HepG2 (cell line): ENCODE measurements around the gene UPF3A. TPM values are rescaled to one million over a fixed set of nuclear protein-coding genes. Genes with fewer than 3 reads are reported as not detected.

ENCODE experiments used
- ATAC-seq: fragments of 200-7000 bp; cut with Tn5 transposase; 3 replicates; pipeline ENCODE4 v1.9.1; 2020; ENCODE audit warnings: mild to moderate bottlenecking, moderate library complexity
- BruUV-seq: library from RNA; stranded (reverse); fragments of 400-500 nt; replicated peaks from 2 replicates; lab custom pipeline; 2021; lab: Mats Ljungman, UMichigan
- CTCF ChIA-PET: fragments of 300-600 bp; formaldehyde crosslinking; extraction: SDS; loops from one replicate; lab custom pipeline; 2021; ENCODE audit warnings: low total read pairs, inconsistent platforms, low intra/inter-chr PET ratio; lab: Yijun Ruan, JAX
- POLR2A ChIA-PET: fragments of 350-600 bp; sonication (Branson Sonifier 250); formaldehyde crosslinking; loops from one replicate; lab custom pipeline; 2020; ENCODE audit warnings: antibody characterized with exemption, inconsistent platforms; lab: Yijun Ruan, JAX
- DNase-seq: peaks from one replicate; pipeline ENCODE4 v3.0.0-alpha.2; 2015; ENCODE audit warnings: low spot score
- FAIRE-seq: peaks from 3 replicates; lab custom pipeline; 2011; peaks lifted over from hg19 to GRCh38; lab: Jason Lieb, UNC
- H2AFZ ChIP-seq: one replicate; pipeline ENCODE4 v1.6.1; 2011; ENCODE audit warnings: low read length, inconsistent platforms
- H3K27ac ChIP-seq: fragments of 300-600 bp; 3 replicates; pipeline ENCODE4 v1.8.0; 2011; ENCODE audit warnings: mixed run types, mild to moderate bottlenecking, mixed read lengths, low read length, inconsistent platforms; ENCODE audit not compliant: insufficient read depth; ENCODE audit errors: extremely low read length
- H3K27me3 ChIP-seq, 2 experiments: fragments of 200-600 bp in 1 of 2; 2 replicates in 1 of 2; 3 replicates in 1 of 2; pipeline versions ENCODE4 v1.6.0 to v1.8.0; 2011; ENCODE audit warnings: low read length in 2 of 2, mild to moderate bottlenecking in 2 of 2, moderate library complexity in 2 of 2, inconsistent platforms in 1 of 2; ENCODE audit not compliant: insufficient read depth in 2 of 2, control insufficient read depth in 1 of 2
- H3K36me3 ChIP-seq, 2 experiments: fragments of 200-600 bp in 1 of 2; replicated peaks in 1 of 2; 2 replicates in 1 of 2; 3 replicates in 1 of 2; pipeline versions ENCODE4 v1.5.1 to v1.8.0; 2011; ENCODE audit warnings: low read length in 2 of 2, inconsistent platforms in 1 of 2; ENCODE audit not compliant: insufficient read depth in 2 of 2, control insufficient read depth in 1 of 2
- H3K4me1 ChIP-seq: 2 replicates; pipeline ENCODE4 v1.5.1; 2012; ENCODE audit warnings: low read length, inconsistent platforms; ENCODE audit not compliant: insufficient read depth
- H3K4me2 ChIP-seq: 2 replicates; pipeline ENCODE4 v1.6.0; 2011; ENCODE audit warnings: low read depth, low read length, inconsistent platforms
- H3K4me3 ChIP-seq, 3 experiments: fragments of 200-600 bp in 1 of 3; sonication (generic), shearing (Covaris generic) in 1 of 3; replicated peaks in 1 of 3; 2 replicates each; pipeline ENCODE4 v1.5.1; 2011 to 2016; ENCODE audit warnings: low read length in 3 of 3, inconsistent platforms in 2 of 3, low read depth in 2 of 3, mild to moderate bottlenecking in 2 of 3, control low read depth in 1 of 3, mixed read lengths in 1 of 3; ENCODE audit not compliant: insufficient read depth in 1 of 3
- H3K79me2 ChIP-seq: one replicate; pipeline ENCODE4 v1.6.1; 2011; ENCODE audit warnings: low read length, inconsistent platforms; ENCODE audit not compliant: insufficient read depth
- H3K9ac ChIP-seq: 2 replicates; pipeline ENCODE4 v1.6.0; 2011; ENCODE audit warnings: mild to moderate bottlenecking, low read depth, low read length, inconsistent platforms; ENCODE audit not compliant: insufficient read depth
- H3K9me3 ChIP-seq: 2 replicates; pipeline ENCODE4 v1.5.1; 2012; ENCODE audit warnings: mild to moderate bottlenecking, low read length
- H4K20me1 ChIP-seq: 2 replicates; pipeline ENCODE4 v1.6.0; 2011; ENCODE audit warnings: inconsistent platforms, mild to moderate bottlenecking, low read length, moderate library complexity; ENCODE audit not compliant: insufficient read depth
- CBX5 ChIP-seq: sonication (generic); formaldehyde crosslinking; IDR thresholded peaks from 2 replicates; pipeline ENCODE4 v1.4.0; 2020; ENCODE audit warnings: missing genetic modification reagents, borderline replicate concordance
- FOXJ3 ChIP-seq: sonication (generic); formaldehyde crosslinking; IDR thresholded peaks from 2 replicates; pipeline ENCODE4 v1.4.0; 2020; ENCODE audit warnings: missing genetic modification reagents, mild to moderate bottlenecking, borderline replicate concordance
- HOXA3 ChIP-seq: sonication (generic); formaldehyde crosslinking; IDR thresholded peaks from 2 replicates; pipeline ENCODE4 v1.5.0; 2020; ENCODE audit warnings: missing genetic modification reagents
- KLF6 ChIP-seq: IDR thresholded peaks from 2 replicates; pipeline ENCODE4 v1.8.0; 2016; ENCODE audit warnings: missing biosample characterization, missing genetic modification reagents
- RNF2 ChIP-seq: fragments of 450-650 bp; conservative IDR thresholded peaks from 2 replicates; pipeline ENCODE4 v1.6.1; 2016; ENCODE audit warnings: low read depth
- SNAPC2 ChIP-seq: sonication (generic); formaldehyde crosslinking; IDR thresholded peaks from 2 replicates; pipeline ENCODE4 v1.8.1; 2022; ENCODE audit warnings: mild to moderate bottlenecking, missing genetic modification reagents
- ZNF225 ChIP-seq: sonication (generic); formaldehyde crosslinking; IDR thresholded peaks from 2 replicates; pipeline ENCODE4 v1.4.0; 2020; ENCODE audit warnings: mild to moderate bottlenecking, missing genetic modification reagents
- ZNF256 ChIP-seq: sonication (generic); formaldehyde crosslinking; conservative IDR thresholded peaks from 2 replicates; pipeline ENCODE4 v1.4.0; 2020; ENCODE audit warnings: missing genetic modification reagents
- ZNF264 ChIP-seq: sonication (generic); formaldehyde crosslinking; IDR thresholded peaks from 2 replicates; pipeline ENCODE4 v1.4.0; 2020; ENCODE audit warnings: missing genetic modification reagents
- ZNF670 ChIP-seq: sonication (generic); formaldehyde crosslinking; IDR thresholded peaks from 2 replicates; pipeline ENCODE4 v1.8.0; 2022; ENCODE audit warnings: mild to moderate bottlenecking, missing genetic modification reagents, borderline replicate concordance
- ZNF891 ChIP-seq: sonication (generic); formaldehyde crosslinking; IDR thresholded peaks from 2 replicates; pipeline ENCODE4 v1.5.0; 2020; ENCODE audit warnings: mild to moderate bottlenecking, missing genetic modification reagents
- WGBS: methylation state at CpG from one replicate; pipeline ENCODE4 v1.1.6; 2017; ENCODE audit warnings: low lambda C conversion rate; 5-methylcytosine and 5-hydroxymethylcytosine counted together
- in situ Hi-C: cut with HindIII; loops from 2 replicates; pipeline ENCODE4 v1.10.0; 2017; ENCODE audit warnings: low pct_unique_long_range_greater_than_20kb; ENCODE audit not compliant: extremely low pct_ligation_motif_present
- intact Hi-C: fragments of 100-400 bp; cut with micrococcal nuclease; formaldehyde crosslinking; loops from one replicate; pipeline ENCODE4 v1.10.0; 2022; ENCODE audit not compliant: unreplicated experiment
- polyA plus RNA-seq, 8 experiments: library from polyadenylated mRNA; depleted of rRNA in 3 of 8; stranded (reverse) in 7 of 8; unstranded in 1 of 8; fragments of >200 nt; fragmentation: Illumina TruSeq in 4 of 8; extraction: Trizol in 4 of 8; gene quantifications; 2 replicates each; pipeline versions ENCODE4 v1.2.1 to v1.2.3, GENCODE V29; 2011 to 2016; ENCODE audit warnings: low read depth in 4 of 8, missing spikeins in 1 of 8, mixed read lengths in 1 of 8; ENCODE audit not compliant: insufficient read depth in 1 of 8
- total RNA-seq, 5 experiments: library from RNA; depleted of rRNA; stranded (reverse); fragments of >200 nt; fragmentation: Illumina TruSeq; extraction: Trizol; gene quantifications; 2 replicates each; pipeline ENCODE4 v1.2.3, GENCODE V29; 2016; ENCODE audit warnings: low read depth in 1 of 5
- TF ChIP-seq, protein P1 (sequence below): sonication (generic); formaldehyde crosslinking; IDR thresholded peaks from 2 replicates; pipeline ENCODE4 v1.9.0; 2021; ENCODE audit warnings: missing genetic modification reagents, borderline replicate concordance

The UPF3A gene
- total and polyA plus RNA-seq, 2 of the 13 experiments (the other 11 are each of a cell fraction or from before 2014, with no cell fraction given) = 60.2 to 63.8 TPM

DNA sequence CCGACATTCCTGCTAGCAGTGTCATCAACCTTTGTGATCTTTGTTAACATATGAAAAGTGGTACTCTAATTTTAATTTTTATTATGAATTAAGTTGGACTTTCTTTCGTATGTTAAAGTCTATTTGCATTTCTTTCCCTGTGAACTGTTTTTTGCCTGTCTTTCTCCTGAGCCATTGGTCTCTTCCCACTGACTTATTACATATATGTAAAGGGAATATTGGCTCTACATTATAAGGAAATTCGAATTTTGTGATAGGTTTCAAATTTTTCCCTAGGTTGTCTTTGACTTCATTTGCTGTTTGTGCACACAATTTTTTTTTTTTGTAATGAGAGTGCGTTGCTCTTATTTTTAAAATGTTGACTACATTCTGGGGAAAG, 47.1 kb upstream of the UPF3A start:
- ChIA-PET POLR2A (no interaction called here), CTCF (no interaction called here)
- intact Hi-C loops = no loop called here
- Histone ChIP-seq H3K4me1 (0 out of 2 replicates have a peak, but pooled peaks cover 6% of the 10 kb centered on the region), H3K4me2 (peak overlapping the region; percentile 51; the same call in 1 of the 2 replicates), H2AFZ (no peak overlapping the region), H3K27me3 (peaks cover 4 to 16% of the 10 kb centered on the region in 2 experiments; a peak in 4 of 5 replicates), H4K20me1 (no peaks in the 10 kb centered on the region), H3K36me3 (peaks cover 1 to 25% of the 10 kb centered on the region in 2 experiments; a peak in 4 of 5 replicates), H3K4me3 (no peak overlapping the region; a peak in 1 of 6 replicates), H3K79me2 (peaks cover 16% of the 10 kb centered on the region), H3K9me3 (no peaks in the 10 kb centered on the region), H3K27ac (no peak overlapping the region), H3K9ac (no peak overlapping the region)
- FAIRE-seq = no peak
- no TSS peak for BruUV-seq
- no peak for ATAC-seq
- no peak for DNase-seq
- TF ChIP-seq FOXJ3 (CRISPR knock-in tag) (peak; percentile 2; the same call in 1 of the 2 replicates), ZNF670 (peak; percentile 50; the same call in 1 of the 2 replicates), ZNF256 (CRISPR knock-in tag) (no peak), RNF2 (no peak)
- 50% methylated on average over 4 of the region's 4 CpGs for WGBS
- in situ Hi-C loops = no loop called here

- peaks cover 2 to 10% of the 10 kb centered on the region in 2 experiments; a peak in 4 of 5 replicates for H3K27me3 ChIP-seq
- FAIRE-seq = peak; percentile 32
- H3K36me3 ChIP-seq = peaks cover 1 to 30% of the 10 kb centered on the region in 2 experiments; a peak in 4 of 5 replicates
- under 1% methylated on average over 25 of the region's 76 CpGs for WGBS
- H3K9me3 ChIP-seq = no peaks in the 10 kb centered on the region
- DNase-seq = peak; percentile 91
- peak within 1 kb of the TSS; percentile 76 to 91 (median 90) for H3K4me3 ChIP-seq
- H3K4me2 ChIP-seq = peak within 1 kb of the TSS; percentile 98
- 0 out of 2 replicates have a peak, but pooled peaks cover 6% of the 10 kb centered on the region for H3K4me1 ChIP-seq
- H3K9ac ChIP-seq = peak within 1 kb of the TSS; percentile 86
- H3K27ac ChIP-seq = peak within 1 kb of the TSS; percentile 80
- intact Hi-C loops (no loop called here), in situ Hi-C loops (no loop called here)
- H2AFZ ChIP-seq = peak within 1 kb of the TSS; percentile 12
- CTCF ChIA-PET = no interaction called here
- POLR2A ChIA-PET = no interaction called here
- peak; percentile 95 for ATAC-seq
- H3K79me2 ChIP-seq = peaks cover 16% of the 10 kb centered on the region
- no TSS peak for BruUV-seq
- H4K20me1 ChIP-seq = no peaks in the 10 kb centered on the region
- peak; percentile 65; the same call in 1 of the 2 replicates for TF ChIP-seq ZNF891 (CRISPR knock-in tag)
- peak; percentile 83; the same call in 1 of the 2 replicates for TF ChIP-seq SNAPC2 (CRISPR knock-in tag)
- TF ChIP-seq ZNF264 (CRISPR knock-in tag) = peak; percentile 89
- TF ChIP-seq HOXA3 = peak; percentile 89
- TF ChIP-seq CBX5 (CRISPR knock-in tag) = peak; percentile 96
- peak; percentile 58; the same call in 1 of the 2 replicates for TF ChIP-seq KLF6 (CRISPR knock-in tag)
- TF ChIP-seq ZNF225 (CRISPR knock-in tag) = 0 out of 2 replicates have a peak, but pooled peaks have one; percentile 41
- TF ChIP-seq, protein P1, sequence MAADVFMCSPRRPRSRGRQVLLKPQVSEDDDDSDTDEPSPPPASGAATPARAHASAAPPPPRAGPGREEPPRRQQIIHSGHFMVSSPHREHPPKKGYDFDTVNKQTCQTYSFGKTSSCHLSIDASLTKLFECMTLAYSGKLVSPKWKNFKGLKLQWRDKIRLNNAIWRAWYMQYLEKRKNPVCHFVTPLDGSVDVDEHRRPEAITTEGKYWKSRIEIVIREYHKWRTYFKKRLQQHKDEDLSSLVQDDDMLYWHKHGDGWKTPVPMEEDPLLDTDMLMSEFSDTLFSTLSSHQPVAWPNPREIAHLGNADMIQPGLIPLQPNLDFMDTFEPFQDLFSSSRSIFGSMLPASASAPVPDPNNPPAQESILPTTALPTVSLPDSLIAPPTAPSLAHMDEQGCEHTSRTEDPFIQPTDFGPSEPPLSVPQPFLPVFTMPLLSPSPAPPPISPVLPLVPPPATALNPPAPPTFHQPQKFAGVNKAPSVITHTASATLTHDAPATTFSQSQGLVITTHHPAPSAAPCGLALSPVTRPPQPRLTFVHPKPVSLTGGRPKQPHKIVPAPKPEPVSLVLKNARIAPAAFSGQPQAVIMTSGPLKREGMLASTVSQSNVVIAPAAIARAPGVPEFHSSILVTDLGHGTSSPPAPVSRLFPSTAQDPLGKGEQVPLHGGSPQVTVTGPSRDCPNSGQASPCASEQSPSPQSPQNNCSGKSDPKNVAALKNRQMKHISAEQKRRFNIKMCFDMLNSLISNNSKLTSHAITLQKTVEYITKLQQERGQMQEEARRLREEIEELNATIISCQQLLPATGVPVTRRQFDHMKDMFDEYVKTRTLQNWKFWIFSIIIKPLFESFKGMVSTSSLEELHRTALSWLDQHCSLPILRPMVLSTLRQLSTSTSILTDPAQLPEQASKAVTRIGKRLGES (CRISPR knock-in tag) = peak; percentile 77
Measured at GRCh38 chr13:114234645-114235421, 46.6 kb upstream of the UPF3A start, which contains the start of gene CDC16. Gene CDC16, plus strand, starts transcription at chr13:114234897. Its CDS starts 188 bp downstream, at chr13:114235085.
